ENCODE data around the gene SLC35D1. TPM values are rescaled to one million over a fixed set of nuclear protein-coding genes. Genes with fewer than 3 reads are reported as not detected.

Gene SLC35D1
- total RNA-seq, 1 experiment from 2014 or later = 7.0 TPM

DNA sequence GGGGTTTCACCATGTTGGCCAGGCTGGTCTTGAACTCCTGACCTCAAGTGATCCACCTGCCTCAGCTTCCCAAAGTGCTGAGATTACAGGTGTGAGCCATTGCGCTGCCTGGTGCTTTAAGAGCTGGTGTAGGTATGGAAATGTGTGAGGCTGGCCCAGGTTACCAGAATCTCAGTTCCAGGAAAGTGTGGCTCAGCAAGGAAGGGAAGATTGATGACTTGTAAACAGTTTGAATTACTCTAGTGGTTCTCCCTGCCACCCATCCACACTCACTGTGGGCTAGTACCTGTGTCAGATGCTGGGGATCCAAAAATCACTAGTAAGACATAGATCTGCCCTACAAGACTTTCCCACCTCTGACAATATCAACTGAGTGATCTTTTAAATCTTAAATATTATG lies 34.5 kb upstream of the SLC35D1 start:
- CTCF ChIA-PET = no interaction called here
- DNase-seq (ENCODE audit: low read depth, low spot score) (no peak), ATAC-seq (no peak)
- Histone ChIP-seq H3K36me3 (ENCODE audit: control insufficient read depth, insufficient read depth, low read length) (no peaks in the 10 kb centered on the region), H3K4me3 (ENCODE audit: low read depth in 2 of 2, low read length in 2 of 2) (no peak overlapping the region), H3K27me3 (ENCODE audit: control insufficient read depth, insufficient read depth, low read length) (peaks cover 6% of the 10 kb centered on the region), H3K9me3 (ENCODE audit: control insufficient read depth, insufficient read depth, low read depth, low read length) (no peaks in the 10 kb centered on the region), H3K4me1 (ENCODE audit: control insufficient read depth, insufficient read depth, low read length) (no peaks in the 10 kb centered on the region), H3K27ac (ENCODE audit: low read length) (no peak overlapping the region)
- BruUV-seq (replicated peaks) = no TSS peak
- in situ Hi-C loops (cut with HindIII; ENCODE audit: low pct_unique_long_range_greater_than_20kb, low sequenced_read_pairs) = no loop called here
- POLR2A ChIA-PET = no interaction called here
- intact Hi-C loops (cut with micrococcal nuclease; ENCODE audit: unreplicated experiment) = no loop called here
- TF ChIP-seq POLR2AphosphoS5 (IDR thresholded peaks at IDR 0.05; ENCODE audit: low read depth, low read length) (no peak), SIN3A (IDR thresholded peaks at IDR 0.05; ENCODE audit: borderline replicate concordance, insufficient read depth, low read depth, low read length) (no peak), TCF7L2 (IDR thresholded peaks at IDR 0.05; ENCODE audit: low read depth, low read length) (no peak)
- TF ChIP-seq, protein P1, sequence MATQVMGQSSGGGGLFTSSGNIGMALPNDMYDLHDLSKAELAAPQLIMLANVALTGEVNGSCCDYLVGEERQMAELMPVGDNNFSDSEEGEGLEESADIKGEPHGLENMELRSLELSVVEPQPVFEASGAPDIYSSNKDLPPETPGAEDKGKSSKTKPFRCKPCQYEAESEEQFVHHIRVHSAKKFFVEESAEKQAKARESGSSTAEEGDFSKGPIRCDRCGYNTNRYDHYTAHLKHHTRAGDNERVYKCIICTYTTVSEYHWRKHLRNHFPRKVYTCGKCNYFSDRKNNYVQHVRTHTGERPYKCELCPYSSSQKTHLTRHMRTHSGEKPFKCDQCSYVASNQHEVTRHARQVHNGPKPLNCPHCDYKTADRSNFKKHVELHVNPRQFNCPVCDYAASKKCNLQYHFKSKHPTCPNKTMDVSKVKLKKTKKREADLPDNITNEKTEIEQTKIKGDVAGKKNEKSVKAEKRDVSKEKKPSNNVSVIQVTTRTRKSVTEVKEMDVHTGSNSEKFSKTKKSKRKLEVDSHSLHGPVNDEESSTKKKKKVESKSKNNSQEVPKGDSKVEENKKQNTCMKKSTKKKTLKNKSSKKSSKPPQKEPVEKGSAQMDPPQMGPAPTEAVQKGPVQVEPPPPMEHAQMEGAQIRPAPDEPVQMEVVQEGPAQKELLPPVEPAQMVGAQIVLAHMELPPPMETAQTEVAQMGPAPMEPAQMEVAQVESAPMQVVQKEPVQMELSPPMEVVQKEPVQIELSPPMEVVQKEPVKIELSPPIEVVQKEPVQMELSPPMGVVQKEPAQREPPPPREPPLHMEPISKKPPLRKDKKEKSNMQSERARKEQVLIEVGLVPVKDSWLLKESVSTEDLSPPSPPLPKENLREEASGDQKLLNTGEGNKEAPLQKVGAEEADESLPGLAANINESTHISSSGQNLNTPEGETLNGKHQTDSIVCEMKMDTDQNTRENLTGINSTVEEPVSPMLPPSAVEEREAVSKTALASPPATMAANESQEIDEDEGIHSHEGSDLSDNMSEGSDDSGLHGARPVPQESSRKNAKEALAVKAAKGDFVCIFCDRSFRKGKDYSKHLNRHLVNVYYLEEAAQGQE (IDR thresholded peaks at IDR 0.05; ENCODE audit: insufficient read depth in 1 of 2, low read depth in 2 of 2, low read length in 1 of 2) = no peak
- TF ChIP-seq, protein P2, sequence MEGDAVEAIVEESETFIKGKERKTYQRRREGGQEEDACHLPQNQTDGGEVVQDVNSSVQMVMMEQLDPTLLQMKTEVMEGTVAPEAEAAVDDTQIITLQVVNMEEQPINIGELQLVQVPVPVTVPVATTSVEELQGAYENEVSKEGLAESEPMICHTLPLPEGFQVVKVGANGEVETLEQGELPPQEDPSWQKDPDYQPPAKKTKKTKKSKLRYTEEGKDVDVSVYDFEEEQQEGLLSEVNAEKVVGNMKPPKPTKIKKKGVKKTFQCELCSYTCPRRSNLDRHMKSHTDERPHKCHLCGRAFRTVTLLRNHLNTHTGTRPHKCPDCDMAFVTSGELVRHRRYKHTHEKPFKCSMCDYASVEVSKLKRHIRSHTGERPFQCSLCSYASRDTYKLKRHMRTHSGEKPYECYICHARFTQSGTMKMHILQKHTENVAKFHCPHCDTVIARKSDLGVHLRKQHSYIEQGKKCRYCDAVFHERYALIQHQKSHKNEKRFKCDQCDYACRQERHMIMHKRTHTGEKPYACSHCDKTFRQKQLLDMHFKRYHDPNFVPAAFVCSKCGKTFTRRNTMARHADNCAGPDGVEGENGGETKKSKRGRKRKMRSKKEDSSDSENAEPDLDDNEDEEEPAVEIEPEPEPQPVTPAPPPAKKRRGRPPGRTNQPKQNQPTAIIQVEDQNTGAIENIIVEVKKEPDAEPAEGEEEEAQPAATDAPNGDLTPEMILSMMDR (IDR thresholded peaks at IDR 0.05) = no peak

DNA sequence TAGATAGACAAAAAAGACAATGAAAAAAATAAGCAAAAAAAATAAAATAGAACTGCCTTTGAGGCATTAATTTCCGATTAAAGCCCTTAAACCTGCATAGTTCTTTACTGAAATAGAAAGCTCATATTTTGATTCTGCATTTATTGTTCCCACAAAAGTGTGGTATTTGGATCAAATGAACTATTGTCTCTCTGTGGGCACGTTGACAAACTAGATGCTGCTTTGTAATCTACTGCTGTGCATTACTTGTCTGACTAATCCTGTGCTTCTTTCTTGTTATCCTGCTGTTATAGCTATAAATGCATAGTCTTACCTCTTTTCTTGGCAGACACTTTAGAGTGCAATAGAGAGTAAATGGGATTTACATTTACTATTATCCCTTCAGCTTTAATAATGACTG lies 31.4 kb upstream of the SLC35D1 start:
- POLR2A ChIA-PET = no interaction called here
- BruUV-seq (replicated peaks) = no TSS peak

More for the DNA sequence above, 31.4 kb upstream of the SLC35D1 start:
- intact Hi-C loops (cut with micrococcal nuclease; ENCODE audit: unreplicated experiment) = no loop called here
- CTCF ChIA-PET = no interaction called here
- ATAC-seq = no peak
- Histone ChIP-seq H3K4me3 (ENCODE audit: low read depth in 2 of 2, low read length in 2 of 2) (no peak overlapping the region), H3K27ac (ENCODE audit: low read length) (no peak overlapping the region), H3K9me3 (ENCODE audit: control insufficient read depth, insufficient read depth, low read depth, low read length) (no peaks in the 10 kb centered on the region), H3K4me1 (ENCODE audit: control insufficient read depth, insufficient read depth, low read length) (no peaks in the 10 kb centered on the region), H3K27me3 (ENCODE audit: control insufficient read depth, insufficient read depth, low read length) (no peaks in the 10 kb centered on the region), H3K36me3 (ENCODE audit: control insufficient read depth, insufficient read depth, low read length) (no peaks in the 10 kb centered on the region)
- TF ChIP-seq TCF7L2 (IDR thresholded peaks at IDR 0.05; ENCODE audit: low read depth, low read length) = no peak
- no peak for TF ChIP-seq POLR2AphosphoS5 (IDR thresholded peaks at IDR 0.05; ENCODE audit: low read depth, low read length)
- TF ChIP-seq, protein P1 (IDR thresholded peaks at IDR 0.05; ENCODE audit: insufficient read depth in 1 of 2, low read depth in 2 of 2, low read length in 1 of 2) = no peak
- TF ChIP-seq, protein P2 (IDR thresholded peaks at IDR 0.05) = no peak
- TF ChIP-seq SIN3A (IDR thresholded peaks at IDR 0.05; ENCODE audit: borderline replicate concordance, insufficient read depth, low read depth, low read length) = no peak
- in situ Hi-C loops (cut with HindIII; ENCODE audit: low pct_unique_long_range_greater_than_20kb, low sequenced_read_pairs) = no loop called here
- no peak for DNase-seq (ENCODE audit: low read depth, low spot score)

Measured in Panc1 (cell line).